Measurements from ENCODE around the gene HAUS7. TPM values are rescaled to one million over a fixed set of nuclear protein-coding genes. Genes with fewer than 3 reads are reported as not detected.

HAUS7 gene
- total and polyA plus RNA-seq, 9 donors = 9.3 to 28.7 (median 18.7) TPM

DNA sequence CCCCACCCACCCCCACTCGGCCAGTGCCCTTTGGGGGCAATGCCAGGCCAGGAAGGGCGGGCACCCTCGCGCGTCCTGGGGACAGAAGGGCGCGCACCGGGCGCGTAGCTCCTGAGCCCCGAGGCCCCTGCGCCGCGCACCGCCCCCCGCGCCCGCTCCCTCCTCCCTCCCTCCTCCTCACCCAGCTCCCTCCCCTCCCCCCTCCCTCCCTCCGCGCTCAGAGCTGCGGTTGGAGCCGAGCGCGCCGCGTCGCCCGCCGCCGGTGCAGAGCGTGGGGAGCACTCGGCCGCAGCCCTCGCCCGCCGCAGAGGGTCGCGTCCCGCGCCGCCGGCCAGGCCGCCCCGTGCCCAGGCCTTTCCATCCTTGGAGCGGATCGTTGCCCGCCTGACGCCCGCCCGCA lies 47.0 kb upstream of the HAUS7 start, which contains the start of gene ATP2B3:
Gene ATP2B3, plus strand, starts transcription at position 220 of the 400 bp plus-strand sequence. CDS start 18,606 bp downstream, outside the sequence.
- Histone ChIP-seq H3K36me3 (no peaks in the 10 kb centered on the region), H3K9me3 (no peaks in the 10 kb centered on the region), H3K27me3 (no peaks in the 10 kb centered on the region), H3K4me3 (no peak within 1 kb of the TSS), H3K4me1 (ENCODE audit: insufficient read depth) (no peaks in the 10 kb centered on the region), H3K27ac (no peak within 1 kb of the TSS)
- WGBS, 3 donors = 23 to 31% (median 27%) methylated on average over 15 to 46 of the region's 50 CpGs
- intact Hi-C loops (cut with DNase I) = no loop called here
- no peak for DNase-seq
- no peak for TF ChIP-seq EP300 (IDR thresholded peaks at IDR 0.05)
- no peak for TF ChIP-seq POLR2A (IDR thresholded peaks at IDR 0.05)
- TF ChIP-seq, protein P1, sequence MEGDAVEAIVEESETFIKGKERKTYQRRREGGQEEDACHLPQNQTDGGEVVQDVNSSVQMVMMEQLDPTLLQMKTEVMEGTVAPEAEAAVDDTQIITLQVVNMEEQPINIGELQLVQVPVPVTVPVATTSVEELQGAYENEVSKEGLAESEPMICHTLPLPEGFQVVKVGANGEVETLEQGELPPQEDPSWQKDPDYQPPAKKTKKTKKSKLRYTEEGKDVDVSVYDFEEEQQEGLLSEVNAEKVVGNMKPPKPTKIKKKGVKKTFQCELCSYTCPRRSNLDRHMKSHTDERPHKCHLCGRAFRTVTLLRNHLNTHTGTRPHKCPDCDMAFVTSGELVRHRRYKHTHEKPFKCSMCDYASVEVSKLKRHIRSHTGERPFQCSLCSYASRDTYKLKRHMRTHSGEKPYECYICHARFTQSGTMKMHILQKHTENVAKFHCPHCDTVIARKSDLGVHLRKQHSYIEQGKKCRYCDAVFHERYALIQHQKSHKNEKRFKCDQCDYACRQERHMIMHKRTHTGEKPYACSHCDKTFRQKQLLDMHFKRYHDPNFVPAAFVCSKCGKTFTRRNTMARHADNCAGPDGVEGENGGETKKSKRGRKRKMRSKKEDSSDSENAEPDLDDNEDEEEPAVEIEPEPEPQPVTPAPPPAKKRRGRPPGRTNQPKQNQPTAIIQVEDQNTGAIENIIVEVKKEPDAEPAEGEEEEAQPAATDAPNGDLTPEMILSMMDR (IDR thresholded peaks at IDR 0.05) = no peak

DNA sequence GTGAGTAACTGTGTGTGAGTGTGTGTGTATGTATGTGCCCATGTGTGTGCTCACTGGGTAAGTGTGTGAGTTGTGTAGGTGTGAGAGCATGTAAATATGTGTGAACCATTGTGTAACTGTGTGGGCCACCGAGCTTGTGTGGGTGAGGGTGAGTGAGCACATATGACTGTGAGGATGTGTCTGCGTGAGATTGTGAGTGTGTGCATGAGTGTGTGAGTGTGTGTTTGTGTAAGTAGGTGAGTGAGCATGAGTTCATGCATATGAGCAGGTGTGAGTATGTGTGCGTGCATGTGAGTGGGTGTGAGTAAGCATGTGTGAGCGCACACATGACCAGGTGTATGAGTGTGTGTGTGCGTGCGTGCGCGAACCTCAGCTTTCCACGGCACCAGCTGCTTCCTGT lies 45.7 kb upstream of the HAUS7 start:
- H3K4me3 ChIP-seq = no peak overlapping the region
- intact Hi-C loops (cut with DNase I) = no loop called here
- no peaks in the 10 kb centered on the region for H3K9me3 ChIP-seq
- no peak for DNase-seq
- H3K27me3 ChIP-seq = no peaks in the 10 kb centered on the region
- H3K27ac ChIP-seq = no peak overlapping the region
- 69 to 73% (median 70%) methylated on average over 9 of the region's 9 CpGs for WGBS, 3 donors
- H3K36me3 ChIP-seq = no peaks in the 10 kb centered on the region
- TF ChIP-seq EP300 (IDR thresholded peaks at IDR 0.05) = no peak
- TF ChIP-seq, protein P1 (IDR thresholded peaks at IDR 0.05) = no peak
- TF ChIP-seq POLR2A (IDR thresholded peaks at IDR 0.05) = no peak
- H3K4me1 ChIP-seq (ENCODE audit: insufficient read depth) = no peaks in the 10 kb centered on the region

DNA sequence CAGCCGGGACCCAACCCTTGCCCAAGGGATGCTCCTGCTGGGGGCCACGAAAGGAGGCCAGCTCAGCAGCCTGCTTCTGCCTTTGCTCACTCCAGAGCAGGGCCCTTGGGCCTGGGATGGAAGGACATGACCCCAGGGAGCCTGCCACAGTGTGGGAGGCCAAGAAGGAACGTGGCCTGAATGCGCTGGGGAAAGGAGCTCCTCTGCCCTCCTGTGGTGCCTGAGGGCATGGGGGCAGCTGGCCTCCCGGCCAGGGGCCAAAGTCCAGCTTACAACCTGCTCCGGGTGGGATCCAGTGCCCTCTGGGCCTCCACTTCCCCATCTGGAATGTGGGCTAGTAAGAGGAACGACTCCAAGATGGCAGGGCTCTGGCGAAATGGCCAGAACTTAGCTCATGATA lies 45.1 kb upstream of the HAUS7 start:
- intact Hi-C loops (cut with DNase I) = no loop called here
- DNase-seq = no peak
- Histone ChIP-seq H3K9me3 (no peaks in the 10 kb centered on the region), H3K4me1 (ENCODE audit: insufficient read depth) (no peaks in the 10 kb centered on the region), H3K27ac (no peak overlapping the region), H3K4me3 (no peak overlapping the region), H3K36me3 (no peaks in the 10 kb centered on the region), H3K27me3 (no peaks in the 10 kb centered on the region)
- WGBS, 3 donors = 60 to 71% (median 67%) methylated on average over 8 of the region's 8 CpGs
- TF ChIP-seq POLR2A (IDR thresholded peaks at IDR 0.05) = no peak
- TF ChIP-seq, protein P1 (IDR thresholded peaks at IDR 0.05) = no peak
- TF ChIP-seq EP300 (IDR thresholded peaks at IDR 0.05) = no peak

DNA sequence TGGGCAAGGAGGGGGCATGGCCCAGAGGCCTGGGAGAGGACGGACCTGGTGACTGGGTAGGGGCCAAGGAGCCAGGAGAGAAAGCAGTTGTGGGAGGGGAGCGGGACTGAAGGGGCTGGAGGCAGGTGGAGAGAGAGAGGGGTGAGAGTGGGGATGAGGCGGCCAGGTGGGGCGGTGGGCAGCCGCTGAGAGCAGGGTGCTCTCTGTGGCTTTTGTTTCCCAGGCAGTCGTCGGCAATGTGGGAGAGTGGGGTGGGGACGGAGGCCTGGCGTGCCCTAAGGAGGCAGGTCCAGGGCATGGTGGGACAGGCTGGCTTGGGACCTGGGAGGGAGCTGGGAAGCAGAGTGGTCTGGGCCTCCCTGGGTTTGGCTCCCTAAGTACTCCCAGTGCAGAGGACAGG lies 43.9 kb upstream of the HAUS7 start:
- Histone ChIP-seq H3K27ac (no peak overlapping the region), H3K27me3 (no peaks in the 10 kb centered on the region), H3K36me3 (no peaks in the 10 kb centered on the region), H3K4me3 (no peak overlapping the region), H3K9me3 (no peaks in the 10 kb centered on the region), H3K4me1 (ENCODE audit: insufficient read depth) (no peaks in the 10 kb centered on the region)
- WGBS, 3 donors = 67 to 71% (median 69%) methylated on average over 9 of the region's 9 CpGs
- DNase-seq = no peak
- TF ChIP-seq POLR2A (IDR thresholded peaks at IDR 0.05) = no peak
- TF ChIP-seq, protein P1 (IDR thresholded peaks at IDR 0.05) = no peak
- TF ChIP-seq EP300 (IDR thresholded peaks at IDR 0.05) = no peak
- intact Hi-C loops (cut with DNase I) = no loop called here
